DMS114 treated with DMSO at 0.1 percent for 48 hours (cell line): ENCODE data around the gene MRAP.
"Not testable (repeated sequence)": the region's sequence is repeated elsewhere in the genome, so short reads cannot be mapped to it uniquely, and the experiment has no call there.

Experiments used
- DNase-seq: peaks from one replicate; lab custom pipeline; 2025; ENCODE audit not compliant: unreplicated experiment; lab: John Stamatoyannopoulos, UW

The MRAP gene

GRCh38 chr21:32298658-32299081, at the start of gene MRAP:
Gene MRAP (plus strand): TSS chr21:32298855. CDS start chr21:32298972, 117 bp downstream.
- DNase-seq: no peak

GRCh38 chr21:32249511-32250280, 49.0 kb upstream of the MRAP start:
- DNase-seq: no peak

- DNase-seq: no peak
Observed at GRCh38 chr21:32252136-32252535, 46.5 kb upstream of the MRAP start.

- no peak for DNase-seq
Observed at GRCh38 chr21:32253215-32253641, 45.4 kb upstream of the MRAP start.

- DNase-seq: no peak
Observed at GRCh38 chr21:32256251-32256650, 42.4 kb upstream of the MRAP start.

GRCh38 chr21:32256873-32257620, 41.6 kb upstream of the MRAP start:
- no peak for DNase-seq

- peak; percentile 52 for DNase-seq
Observed at GRCh38 chr21:32257962-32258785, 40.5 kb upstream of the MRAP start.

- DNase-seq: not testable (repeated sequence)
Observed at GRCh38 chr21:32258786-32259048, 39.9 kb upstream of the MRAP start.

- no peak for DNase-seq
Observed at GRCh38 chr21:32260130-32260529, 38.5 kb upstream of the MRAP start.

GRCh38 chr21:32261929-32262328, 36.7 kb upstream of the MRAP start:
- DNase-seq: no peak

- DNase-seq: not testable (repeated sequence)
Observed at GRCh38 chr21:32265321-32265720, 33.3 kb upstream of the MRAP start.

- no peak for DNase-seq
Observed at GRCh38 chr21:32270748-32271147, 27.9 kb upstream of the MRAP start.

GRCh38 chr21:32276671-32277070, 22.0 kb upstream of the MRAP start:
- no peak for DNase-seq

GRCh38 chr21:32278103-32278502, 20.6 kb upstream of the MRAP start:
- peak; percentile 12 for DNase-seq

GRCh38 chr21:32278518-32279376, 19.9 kb upstream of the MRAP start, which contains the start of gene MIS18A:
Gene MIS18A (minus strand): TSS chr21:32279049. CDS start chr21:32279014, 35 bp downstream.
- DNase-seq: peak; percentile 87

GRCh38 chr21:32279377-32279680, 19.3 kb upstream of the MRAP start:
- no peak for DNase-seq

- DNase-seq: no peak
Observed at GRCh38 chr21:32281531-32281930, 17.1 kb upstream of the MRAP start.

- DNase-seq: no peak
Observed at GRCh38 chr21:32282992-32283391, 15.7 kb upstream of the MRAP start.

GRCh38 chr21:32285476-32285875, 13.2 kb upstream of the MRAP start:
- no peak for DNase-seq

- no peak for DNase-seq
Observed at GRCh38 chr21:32297449-32297848, 1.2 kb upstream of the MRAP start.

- no peak for DNase-seq
Observed at GRCh38 chr21:32298148-32298559, 501 bp upstream of the MRAP start.
